ENCODE results near the gene CLCN5. TPM values are rescaled to one million over a fixed set of nuclear protein-coding genes. Genes with fewer than 3 reads are reported as not detected.

CLCN5 gene
- total RNA-seq, 1 experiment from 2014 or later: 13.6 TPM

DNA sequence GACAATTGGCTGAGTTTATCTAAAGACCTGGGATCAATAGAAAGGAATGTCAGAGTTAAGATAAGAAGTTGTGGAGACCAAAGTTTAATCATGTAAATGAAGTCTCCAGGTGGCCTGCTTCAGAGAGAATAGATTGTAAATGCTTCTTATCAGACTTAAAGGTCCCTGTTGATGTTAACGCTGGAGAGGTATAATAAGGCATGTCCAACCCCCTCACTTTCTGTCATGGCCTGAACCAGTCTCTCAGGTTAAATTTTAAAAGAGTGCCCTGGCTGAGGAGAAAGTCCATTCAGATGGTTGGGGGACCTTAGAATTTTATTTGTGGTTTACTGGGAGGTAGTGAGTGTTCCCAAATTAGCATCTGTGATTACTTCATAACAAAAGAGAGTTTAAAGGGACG, 191.7 kb downstream of the CLCN5 start:
- peaks cover 52% of the 10 kb centered on the region for H3K4me1 Mint-ChIP-seq (ENCODE audit: low read depth, unreplicated experiment)
- H3K27me3 Mint-ChIP-seq (ENCODE audit: unreplicated experiment): no peaks in the 10 kb centered on the region
- TF ChIP-seq, protein P1, sequence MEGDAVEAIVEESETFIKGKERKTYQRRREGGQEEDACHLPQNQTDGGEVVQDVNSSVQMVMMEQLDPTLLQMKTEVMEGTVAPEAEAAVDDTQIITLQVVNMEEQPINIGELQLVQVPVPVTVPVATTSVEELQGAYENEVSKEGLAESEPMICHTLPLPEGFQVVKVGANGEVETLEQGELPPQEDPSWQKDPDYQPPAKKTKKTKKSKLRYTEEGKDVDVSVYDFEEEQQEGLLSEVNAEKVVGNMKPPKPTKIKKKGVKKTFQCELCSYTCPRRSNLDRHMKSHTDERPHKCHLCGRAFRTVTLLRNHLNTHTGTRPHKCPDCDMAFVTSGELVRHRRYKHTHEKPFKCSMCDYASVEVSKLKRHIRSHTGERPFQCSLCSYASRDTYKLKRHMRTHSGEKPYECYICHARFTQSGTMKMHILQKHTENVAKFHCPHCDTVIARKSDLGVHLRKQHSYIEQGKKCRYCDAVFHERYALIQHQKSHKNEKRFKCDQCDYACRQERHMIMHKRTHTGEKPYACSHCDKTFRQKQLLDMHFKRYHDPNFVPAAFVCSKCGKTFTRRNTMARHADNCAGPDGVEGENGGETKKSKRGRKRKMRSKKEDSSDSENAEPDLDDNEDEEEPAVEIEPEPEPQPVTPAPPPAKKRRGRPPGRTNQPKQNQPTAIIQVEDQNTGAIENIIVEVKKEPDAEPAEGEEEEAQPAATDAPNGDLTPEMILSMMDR (IDR thresholded peaks at IDR 0.05; ENCODE audit: unreplicated experiment): no peak
- CTCF ChIA-PET: interaction anchor here (0.7 kb wide), 1 partner anchor 21 kb away, joined by 8 read pairs; no protein-coding TSS in a partner anchor
- BruUV-seq (replicated peaks): no TSS peak
- intact Hi-C loops (cut with micrococcal nuclease; ENCODE audit: unreplicated experiment): no loop called here
- H3K4me3 Mint-ChIP-seq (ENCODE audit: low read depth, unreplicated experiment): no peak overlapping the region
- H3K36me3 Mint-ChIP-seq (ENCODE audit: insufficient read depth, unreplicated experiment): no peaks in the 10 kb centered on the region
- no peak overlapping the region for H3K27ac Mint-ChIP-seq (ENCODE audit: unreplicated experiment)
- no peaks in the 10 kb centered on the region for H3K9me3 Mint-ChIP-seq (ENCODE audit: low read depth, unreplicated experiment)
- no peak for DNase-seq

DNA sequence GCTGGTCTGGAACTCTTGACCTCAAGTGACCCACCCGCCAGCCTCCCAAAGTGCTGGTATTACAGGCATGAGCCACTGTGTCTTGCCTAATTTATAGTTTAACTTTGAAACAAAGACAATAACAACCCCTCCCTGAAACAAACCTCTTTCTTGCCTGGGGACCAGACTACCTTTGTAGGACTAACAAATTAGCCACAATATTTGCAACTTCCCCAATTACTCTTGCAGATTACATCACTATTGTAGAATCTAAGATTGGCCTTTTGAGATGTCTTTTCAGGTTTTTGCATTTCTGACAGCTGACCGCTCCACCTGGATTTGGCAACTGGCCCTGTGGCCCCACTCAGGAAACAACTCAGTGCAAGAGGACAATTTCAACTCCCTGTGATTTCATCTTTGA, 193.6 kb downstream of the CLCN5 start:
- Mint-ChIP-seq H3K4me1 (ENCODE audit: low read depth, unreplicated experiment) (peaks cover 39% of the 10 kb centered on the region), H3K4me3 (ENCODE audit: low read depth, unreplicated experiment) (no peak overlapping the region), H3K27ac (ENCODE audit: unreplicated experiment) (no peak overlapping the region), H3K9me3 (ENCODE audit: low read depth, unreplicated experiment) (no peaks in the 10 kb centered on the region), H3K36me3 (ENCODE audit: insufficient read depth, unreplicated experiment) (no peaks in the 10 kb centered on the region), H3K27me3 (ENCODE audit: unreplicated experiment) (no peaks in the 10 kb centered on the region)
- intact Hi-C loops (cut with micrococcal nuclease; ENCODE audit: unreplicated experiment): loop anchor here (2.0 kb wide), 1 partner anchor 21 kb away; no protein-coding TSS in a partner anchor
- CTCF ChIA-PET: no interaction called here
- TF ChIP-seq, protein P1 (IDR thresholded peaks at IDR 0.05; ENCODE audit: unreplicated experiment): no peak
- no TSS peak for BruUV-seq (replicated peaks)
- DNase-seq: no peak

DNA sequence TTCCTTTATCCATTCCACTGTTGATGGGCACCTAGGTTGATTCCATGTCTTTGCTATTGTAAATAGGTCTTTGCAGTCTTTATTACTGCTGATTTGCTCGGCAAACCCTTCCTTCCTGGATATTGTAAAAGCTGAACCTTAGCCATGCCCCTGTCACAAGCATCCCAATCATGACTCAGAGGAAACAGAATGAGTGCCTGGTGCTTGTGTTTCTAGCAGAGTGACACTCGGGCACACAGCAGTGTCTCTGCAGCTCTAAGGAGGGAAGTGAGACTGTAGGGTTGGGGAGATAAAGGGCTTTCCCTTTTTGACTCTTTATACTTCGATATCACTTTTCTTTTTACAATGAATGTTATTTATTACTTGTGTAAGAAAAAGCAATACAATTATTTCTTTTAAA, 195.1 kb downstream of the CLCN5 start:
- Mint-ChIP-seq H3K4me3 (ENCODE audit: low read depth, unreplicated experiment) (no peak overlapping the region), H3K27ac (ENCODE audit: unreplicated experiment) (peak overlapping the region; percentile 74), H3K4me1 (ENCODE audit: low read depth, unreplicated experiment) (peaks cover 28% of the 10 kb centered on the region), H3K27me3 (ENCODE audit: unreplicated experiment) (no peaks in the 10 kb centered on the region), H3K9me3 (ENCODE audit: low read depth, unreplicated experiment) (no peaks in the 10 kb centered on the region), H3K36me3 (ENCODE audit: insufficient read depth, unreplicated experiment) (no peaks in the 10 kb centered on the region)
- TF ChIP-seq, protein P1 (IDR thresholded peaks at IDR 0.05; ENCODE audit: unreplicated experiment): no peak
- intact Hi-C loops (cut with micrococcal nuclease; ENCODE audit: unreplicated experiment): loop anchor here (2.0 kb wide), 1 partner anchor 19 kb away; no protein-coding TSS in a partner anchor
- CTCF ChIA-PET: interaction anchor here (0.6 kb wide), 1 partner anchor 207 kb away, joined by 3 read pairs; no protein-coding TSS in a partner anchor
- DNase-seq: no peak
- BruUV-seq (replicated peaks): no TSS peak

DNA sequence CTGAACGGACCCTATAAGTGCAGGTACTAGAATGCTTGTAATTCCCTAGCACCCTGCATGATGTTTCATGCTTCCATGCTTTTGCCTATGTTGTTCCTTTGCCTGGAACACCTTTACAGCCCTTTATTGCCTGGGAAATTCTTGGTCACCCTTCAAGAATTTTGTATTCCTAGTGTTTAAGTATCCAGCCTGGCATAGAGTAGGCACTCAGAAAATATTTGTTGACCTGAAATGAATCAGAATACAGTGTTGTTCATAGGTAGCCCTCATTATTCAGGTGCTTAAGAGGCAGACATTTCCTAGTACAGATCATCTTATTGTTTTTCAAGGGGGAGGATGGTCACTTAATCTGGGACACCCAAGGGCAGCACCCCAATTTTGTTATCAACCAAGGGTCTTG, 203.1 kb downstream of the CLCN5 start:
- H3K27ac Mint-ChIP-seq (ENCODE audit: unreplicated experiment): no peak overlapping the region
- intact Hi-C loops (cut with micrococcal nuclease; ENCODE audit: unreplicated experiment): no loop called here
- H3K4me1 Mint-ChIP-seq (ENCODE audit: low read depth, unreplicated experiment): no peaks in the 10 kb centered on the region
- TF ChIP-seq, protein P1 (IDR thresholded peaks at IDR 0.05; ENCODE audit: unreplicated experiment): no peak
- H3K4me3 Mint-ChIP-seq (ENCODE audit: low read depth, unreplicated experiment): no peak overlapping the region
- CTCF ChIA-PET: no interaction called here
- H3K27me3 Mint-ChIP-seq (ENCODE audit: unreplicated experiment): no peaks in the 10 kb centered on the region
- DNase-seq: no peak
- no TSS peak for BruUV-seq (replicated peaks)
- no peaks in the 10 kb centered on the region for H3K9me3 Mint-ChIP-seq (ENCODE audit: low read depth, unreplicated experiment)
- no peaks in the 10 kb centered on the region for H3K36me3 Mint-ChIP-seq (ENCODE audit: insufficient read depth, unreplicated experiment)

Measured in Calu3 (cell line).